ENCODE measurements around the gene GRK1.

- TF ChIP-seq POLR2A (IDR thresholded peaks at IDR 0.05; ENCODE audit: insufficient read depth in 1 of 2, low read depth in 2 of 2, low read length in 2 of 2), result no peak
- no peak for TF ChIP-seq NFE2 (CRISPR knock-in tag; IDR thresholded peaks at IDR 0.05)
- no peak for TF ChIP-seq CTCF (CRISPR knock-in tag; IDR thresholded peaks at IDR 0.05)
- TF ChIP-seq PRPF4 (IDR thresholded peaks at IDR 0.05; ENCODE audit: low read depth, low read length, poor library complexity, severe bottlenecking), result no peak
- no peak for TF ChIP-seq MEF2D (CRISPR knock-in tag; IDR thresholded peaks at IDR 0.05)
- no peak for TF ChIP-seq ZGPAT (CRISPR knock-in tag; IDR thresholded peaks at IDR 0.05)
- TF ChIP-seq ZSCAN29 (CRISPR knock-in tag; conservative IDR thresholded peaks at IDR 0.05), result no peak
Measured at GRCh38 chr13:113777311-113778260, 110.6 kb downstream of the GRK1 start.

All from HepG2 (cell line).